ENCODE data around the gene SLC7A1.

The SLC7A1 gene

DNA sequence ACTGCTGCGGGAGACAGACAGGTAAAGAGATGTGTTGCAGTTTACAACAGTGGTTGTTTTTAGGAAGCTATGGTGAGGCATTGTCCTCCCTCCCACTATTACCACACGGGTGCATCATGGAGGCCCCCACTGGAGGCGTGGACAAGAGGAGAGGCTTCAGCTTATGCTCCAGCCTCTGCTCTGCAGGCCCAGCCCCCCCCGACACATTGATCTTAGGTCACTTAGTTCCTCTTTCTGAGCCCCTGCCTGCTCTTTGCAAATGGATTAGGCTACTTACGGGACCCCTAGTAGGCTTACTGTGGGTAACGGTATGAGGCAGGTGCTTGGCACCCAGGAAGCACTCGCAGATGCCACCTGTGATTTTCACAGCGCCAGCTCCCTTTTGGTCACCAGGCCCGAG lies 123.9 kb downstream of the SLC7A1 start:
- Histone ChIP-seq H2AFZ (ENCODE audit: low read length) (no peak overlapping the region), H3K9me3 (replicated peaks in 1 of 2; ENCODE audit: control insufficient read depth in 2 of 2, insufficient read depth in 1 of 2, low read depth in 1 of 2, low read length in 2 of 2) (no peaks in the 10 kb centered on the region), H2AK5ac (ENCODE audit: low read depth, low read length) (peak overlapping the region; percentile 81), H3K36me3 (replicated peaks in 1 of 2; ENCODE audit: control insufficient read depth in 2 of 2, insufficient read depth in 2 of 2, low read length in 2 of 2) (no peaks in the 10 kb centered on the region), H3K23ac (ENCODE audit: low read depth, low read length, poor library complexity) (no peak overlapping the region), H3K4me1 (ENCODE audit: control insufficient read depth in 2 of 2, insufficient read depth in 1 of 2, low read depth in 1 of 2, low read length in 2 of 2) (no peaks in the 10 kb centered on the region), H2BK5ac (ENCODE audit: low read length) (no peak overlapping the region), H4K8ac (ENCODE audit: low read depth, low read length) (no peak overlapping the region), H3K4ac (ENCODE audit: low read length) (no peak overlapping the region), H3K9ac (ENCODE audit: low read depth, low read length, poor library complexity) (no peak overlapping the region), H3K79me1 (ENCODE audit: low read depth, low read length) (no peaks in the 10 kb centered on the region), H2BK12ac (ENCODE audit: low read length) (no peak overlapping the region), H2BK120ac (ENCODE audit: low read depth, low read length) (no peak overlapping the region), H2BK15ac (ENCODE audit: low read length) (no peak overlapping the region), H3K4me2 (ENCODE audit: insufficient read depth, low read length, poor library complexity, severe bottlenecking) (no peak overlapping the region), H3K14ac (ENCODE audit: low read length) (no peak overlapping the region), H3K18ac (ENCODE audit: low read length) (peak overlapping the region; percentile 2), H3K4me3 (ENCODE audit: low read length in 2 of 2) (no peak overlapping the region), H3K27ac (replicated peaks; ENCODE audit: low read length) (no peak overlapping the region), H3K27me3 (ENCODE audit: control insufficient read depth in 3 of 3, insufficient read depth in 3 of 3, low read depth in 1 of 3, low read length in 3 of 3) (no peaks in the 10 kb centered on the region), H4K91ac (ENCODE audit: low read depth, low read length, poor library complexity) (no peak overlapping the region)
- no peak for DNase-seq (ENCODE audit: low spot score)
- no CpG with 5 or more reads among the region's 9 CpGs for WGBS, 2 donors (ENCODE audit: extremely low coverage in 2 of 2, insufficient read length in 2 of 2, insufficient replicate concordance in 1 of 2)

DNA sequence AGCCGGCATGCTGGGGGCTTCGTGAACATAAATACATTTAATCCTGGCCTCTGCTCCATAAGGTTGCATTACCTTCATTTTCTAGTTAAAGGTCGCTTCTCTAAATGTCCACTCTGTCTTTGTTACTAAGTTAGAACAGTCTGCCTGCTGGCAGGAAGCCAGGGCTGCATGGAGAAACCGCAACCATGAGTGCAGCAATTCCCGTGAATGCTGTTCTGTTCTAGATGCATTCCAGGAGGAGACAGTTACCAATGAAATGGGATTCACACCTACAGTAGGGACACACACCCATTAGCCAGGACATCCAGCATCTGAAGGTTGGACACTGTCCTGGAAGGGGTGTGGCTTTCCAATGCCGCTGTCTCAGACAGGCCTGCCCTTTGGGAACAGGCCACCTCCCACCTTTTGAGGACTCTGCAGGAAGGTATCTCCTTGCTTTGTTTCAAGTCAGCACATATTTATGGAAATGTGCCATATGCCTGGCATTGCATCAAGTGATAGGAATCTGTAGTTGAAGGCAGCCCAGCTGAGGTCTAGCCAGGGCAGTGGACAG lies 129.7 kb downstream of the SLC7A1 start:
- Histone ChIP-seq H2BK12ac (ENCODE audit: low read length) (no peak overlapping the region), H3K27ac (replicated peaks; ENCODE audit: low read length) (no peak overlapping the region), H3K4ac (ENCODE audit: low read length) (no peak overlapping the region), H2AK5ac (ENCODE audit: low read depth, low read length) (no peak overlapping the region), H4K8ac (ENCODE audit: low read depth, low read length) (no peak overlapping the region), H3K9me3 (replicated peaks in 1 of 2; ENCODE audit: control insufficient read depth in 2 of 2, insufficient read depth in 1 of 2, low read depth in 1 of 2, low read length in 2 of 2) (no peaks in the 10 kb centered on the region), H3K4me3 (ENCODE audit: low read length in 2 of 2) (no peak overlapping the region), H3K4me1 (ENCODE audit: control insufficient read depth in 2 of 2, insufficient read depth in 1 of 2, low read depth in 1 of 2, low read length in 2 of 2) (no peaks in the 10 kb centered on the region), H3K14ac (ENCODE audit: low read length) (no peak overlapping the region), H3K36me3 (replicated peaks in 1 of 2; ENCODE audit: control insufficient read depth in 2 of 2, insufficient read depth in 2 of 2, low read length in 2 of 2) (no peaks in the 10 kb centered on the region), H2BK15ac (ENCODE audit: low read length) (no peak overlapping the region), H4K91ac (ENCODE audit: low read depth, low read length, poor library complexity) (no peak overlapping the region), H3K4me2 (ENCODE audit: insufficient read depth, low read length, poor library complexity, severe bottlenecking) (no peak overlapping the region), H3K23ac (ENCODE audit: low read depth, low read length, poor library complexity) (no peak overlapping the region), H2BK120ac (ENCODE audit: low read depth, low read length) (no peak overlapping the region), H3K79me1 (ENCODE audit: low read depth, low read length) (no peaks in the 10 kb centered on the region), H2BK5ac (ENCODE audit: low read length) (no peak overlapping the region), H2AFZ (ENCODE audit: low read length) (no peak overlapping the region), H3K18ac (ENCODE audit: low read length) (no peak overlapping the region), H3K27me3 (ENCODE audit: control insufficient read depth in 3 of 3, insufficient read depth in 3 of 3, low read depth in 1 of 3, low read length in 3 of 3) (peaks cover 0 to 3% (median 0%) of the 10 kb centered on the region in 3 experiments), H3K9ac (ENCODE audit: low read depth, low read length, poor library complexity) (no peak overlapping the region)
- no peak for DNase-seq (ENCODE audit: low spot score)
- no CpG with 5 or more reads among the region's 6 CpGs for WGBS, 2 donors (ENCODE audit: extremely low coverage in 2 of 2, insufficient read length in 2 of 2, insufficient replicate concordance in 1 of 2)

DNA sequence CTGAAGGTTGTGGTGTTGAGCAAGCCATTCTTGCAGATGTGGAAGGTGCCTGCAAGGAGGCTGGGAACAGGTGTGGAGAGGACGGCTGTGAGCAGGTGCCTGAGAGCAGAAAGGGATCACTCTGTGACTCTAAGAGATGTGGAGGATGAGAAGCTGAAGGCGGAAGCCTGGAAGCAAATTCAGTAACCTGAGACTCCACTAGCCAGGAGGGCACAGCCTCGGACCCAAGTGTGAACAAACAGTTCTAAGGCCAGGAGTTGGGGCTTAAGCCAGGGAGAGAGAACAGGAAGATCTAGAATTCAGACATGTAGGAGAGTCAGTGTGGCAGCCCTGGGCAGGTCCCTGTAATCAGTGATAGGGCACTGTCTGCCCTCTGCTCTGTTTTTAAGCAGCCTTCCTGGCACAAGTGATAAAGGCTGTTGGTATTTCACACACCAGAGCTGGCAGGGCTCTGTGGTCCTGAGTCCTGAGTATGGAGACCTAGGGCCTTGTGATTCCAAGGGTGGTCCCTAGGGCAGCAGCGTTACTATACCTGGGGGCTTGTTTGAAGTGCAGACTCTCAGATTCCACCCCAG lies 131.3 kb downstream of the SLC7A1 start:
- no peak overlapping the region for H2AFZ ChIP-seq (ENCODE audit: low read length)
- H3K36me3 ChIP-seq (replicated peaks in 1 of 2; ENCODE audit: control insufficient read depth in 2 of 2, insufficient read depth in 2 of 2, low read length in 2 of 2) = no peaks in the 10 kb centered on the region
- H2BK12ac ChIP-seq (ENCODE audit: low read length) = no peak overlapping the region
- H3K4ac ChIP-seq (ENCODE audit: low read length) = no peak overlapping the region
- no peak overlapping the region for H2BK15ac ChIP-seq (ENCODE audit: low read length)
- no peak overlapping the region for H3K9ac ChIP-seq (ENCODE audit: low read depth, low read length, poor library complexity)
- H3K9me3 ChIP-seq (replicated peaks in 1 of 2; ENCODE audit: control insufficient read depth in 2 of 2, insufficient read depth in 1 of 2, low read depth in 1 of 2, low read length in 2 of 2) = no peaks in the 10 kb centered on the region
- H4K91ac ChIP-seq (ENCODE audit: low read depth, low read length, poor library complexity) = no peak overlapping the region
- no peak overlapping the region for H4K8ac ChIP-seq (ENCODE audit: low read depth, low read length)
- no peak overlapping the region for H3K14ac ChIP-seq (ENCODE audit: low read length)
- H3K79me1 ChIP-seq (ENCODE audit: low read depth, low read length) = no peaks in the 10 kb centered on the region
- WGBS, 2 donors (ENCODE audit: extremely low coverage in 2 of 2, insufficient read length in 2 of 2, insufficient replicate concordance in 1 of 2) = no CpG with 5 or more reads among the region's 4 CpGs
- H3K4me2 ChIP-seq (ENCODE audit: insufficient read depth, low read length, poor library complexity, severe bottlenecking) = no peak overlapping the region
- no peak overlapping the region for H3K4me3 ChIP-seq (ENCODE audit: low read length in 2 of 2)
- no peak overlapping the region for H2BK120ac ChIP-seq (ENCODE audit: low read depth, low read length)
- H3K4me1 ChIP-seq (ENCODE audit: control insufficient read depth in 2 of 2, insufficient read depth in 1 of 2, low read depth in 1 of 2, low read length in 2 of 2) = no peaks in the 10 kb centered on the region
- no peak overlapping the region for H3K27ac ChIP-seq (replicated peaks; ENCODE audit: low read length)
- no peak overlapping the region for H3K23ac ChIP-seq (ENCODE audit: low read depth, low read length, poor library complexity)
- no peak overlapping the region for H2BK5ac ChIP-seq (ENCODE audit: low read length)
- H2AK5ac ChIP-seq (ENCODE audit: low read depth, low read length) = no peak overlapping the region
- peaks cover 0 to 7% (median 0%) of the 10 kb centered on the region in 3 experiments for H3K27me3 ChIP-seq (ENCODE audit: control insufficient read depth in 3 of 3, insufficient read depth in 3 of 3, low read depth in 1 of 3, low read length in 3 of 3)
- no peak overlapping the region for H3K18ac ChIP-seq (ENCODE audit: low read length)
- no peak for DNase-seq (ENCODE audit: low spot score)

DNA sequence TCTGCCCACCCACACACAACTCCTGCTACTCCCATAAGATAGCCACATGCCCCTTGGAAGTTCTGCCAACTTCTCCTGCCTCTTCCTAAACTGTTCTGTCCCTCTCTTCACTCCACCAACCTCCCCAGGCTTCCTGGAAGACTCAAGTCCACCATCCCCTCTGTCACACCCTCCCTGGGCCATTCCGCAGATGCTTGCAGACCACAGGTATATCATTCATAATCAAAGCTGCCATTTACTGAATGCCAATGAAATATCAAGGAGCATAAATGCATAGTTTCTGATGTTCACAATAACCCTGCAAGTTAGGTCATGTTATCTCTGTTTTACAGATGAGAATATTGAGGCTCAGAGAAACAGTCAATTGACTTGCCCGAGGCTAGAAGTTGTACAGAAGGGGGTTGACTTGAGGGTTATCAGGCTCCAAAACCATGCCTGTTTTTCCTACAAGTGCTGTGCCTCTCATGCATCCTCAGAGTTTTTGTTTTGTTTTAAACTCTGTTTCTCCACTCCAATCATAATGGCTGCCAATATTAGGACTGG lies 135.6 kb downstream of the SLC7A1 start:
- Histone ChIP-seq H2BK15ac (ENCODE audit: low read length) (no peak overlapping the region), H2BK120ac (ENCODE audit: low read depth, low read length) (no peak overlapping the region), H2BK5ac (ENCODE audit: low read length) (no peak overlapping the region), H3K14ac (ENCODE audit: low read length) (no peak overlapping the region), H2BK12ac (ENCODE audit: low read length) (no peak overlapping the region), H3K27me3 (ENCODE audit: control insufficient read depth in 3 of 3, insufficient read depth in 3 of 3, low read depth in 1 of 3, low read length in 3 of 3) (peaks cover 0 to 7% (median 0%) of the 10 kb centered on the region in 3 experiments), H3K4me3 (ENCODE audit: low read length in 2 of 2) (no peak overlapping the region), H2AFZ (ENCODE audit: low read length) (no peak overlapping the region), H3K18ac (ENCODE audit: low read length) (no peak overlapping the region), H4K8ac (ENCODE audit: low read depth, low read length) (no peak overlapping the region), H3K79me1 (ENCODE audit: low read depth, low read length) (no peaks in the 10 kb centered on the region), H3K27ac (replicated peaks; ENCODE audit: low read length) (no peak overlapping the region), H3K23ac (ENCODE audit: low read depth, low read length, poor library complexity) (no peak overlapping the region), H3K36me3 (replicated peaks in 1 of 2; ENCODE audit: control insufficient read depth in 2 of 2, insufficient read depth in 2 of 2, low read length in 2 of 2) (no peaks in the 10 kb centered on the region), H3K4ac (ENCODE audit: low read length) (no peak overlapping the region), H2AK5ac (ENCODE audit: low read depth, low read length) (no peak overlapping the region), H3K4me2 (ENCODE audit: insufficient read depth, low read length, poor library complexity, severe bottlenecking) (no peak overlapping the region), H3K9ac (ENCODE audit: low read depth, low read length, poor library complexity) (no peak overlapping the region), H3K4me1 (ENCODE audit: control insufficient read depth in 2 of 2, insufficient read depth in 1 of 2, low read depth in 1 of 2, low read length in 2 of 2) (no peaks in the 10 kb centered on the region), H3K9me3 (replicated peaks in 1 of 2; ENCODE audit: control insufficient read depth in 2 of 2, insufficient read depth in 1 of 2, low read depth in 1 of 2, low read length in 2 of 2) (no peaks in the 10 kb centered on the region), H4K91ac (ENCODE audit: low read depth, low read length, poor library complexity) (no peak overlapping the region)
- no peak for DNase-seq (ENCODE audit: low spot score)
- no CpG with 5 or more reads among the region's 2 CpGs for WGBS, 2 donors (ENCODE audit: extremely low coverage in 2 of 2, insufficient read length in 2 of 2, insufficient replicate concordance in 1 of 2)
